Epidermal melanocyte (primary cell): ENCODE data around the gene CDHR1.

Experiments used
- DNase-seq: peaks from one replicate; pipeline ENCODE4 v3.0.0; 2011; ENCODE audit warnings: low spot score; ENCODE audit not compliant: insufficient read length

CDHR1 gene

DNA sequence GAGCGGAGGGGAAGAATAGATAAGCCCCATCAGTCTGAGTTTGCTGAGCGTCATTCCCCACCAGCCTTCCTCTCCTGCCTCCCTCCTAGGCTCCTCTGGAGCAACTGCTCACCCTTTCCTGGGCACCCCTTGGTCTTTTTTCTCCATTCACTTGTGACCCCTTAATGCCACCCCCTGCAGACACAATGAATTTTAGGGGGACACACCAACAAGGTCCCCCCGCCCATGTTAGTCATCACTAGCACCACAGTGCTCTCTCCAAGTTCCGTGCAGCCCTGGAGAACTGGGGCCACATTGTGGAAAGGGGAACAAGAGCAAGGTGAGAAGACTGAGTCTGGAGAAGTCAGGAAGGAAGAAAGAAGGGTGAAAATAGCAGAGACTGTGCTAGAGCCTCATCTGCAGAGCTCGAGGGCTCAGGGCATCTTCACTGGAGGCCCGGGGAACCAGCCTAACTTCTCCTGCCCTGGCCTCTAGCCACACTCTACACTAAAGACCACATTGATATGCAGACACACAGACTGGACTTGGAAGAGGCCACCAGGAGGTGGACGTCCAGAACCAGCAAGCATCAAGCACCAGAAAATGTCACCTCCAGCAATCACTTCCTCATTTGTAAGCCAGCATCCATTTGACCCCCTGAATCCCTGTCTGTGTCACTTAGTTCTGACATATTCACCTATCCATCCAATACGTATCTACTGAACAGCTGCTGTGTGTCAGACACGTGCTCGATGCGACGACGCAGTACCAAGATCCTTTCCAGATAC is 68.0 kb downstream of the CDHR1 start:
- no peak for DNase-seq

DNA sequence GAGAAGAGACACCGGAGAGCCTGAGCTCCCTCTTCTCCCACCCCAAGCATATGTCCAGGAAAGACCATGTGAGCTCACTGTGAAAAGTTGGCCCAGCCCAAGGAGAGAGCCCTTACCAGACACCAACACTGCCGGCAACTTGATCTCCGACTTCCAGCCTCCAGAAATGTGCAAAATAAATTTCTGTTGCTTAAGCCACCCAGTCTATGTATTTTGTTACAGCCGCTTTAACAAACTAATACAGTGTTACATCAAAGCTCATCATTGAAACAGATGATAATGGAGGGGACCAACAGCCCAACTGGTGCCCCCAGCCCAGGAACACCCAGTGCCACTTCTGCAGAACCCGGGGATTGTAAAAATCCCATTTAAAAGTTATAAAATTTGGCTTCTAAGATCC is 69.4 kb downstream of the CDHR1 start:
- DNase-seq, result no peak

- peak; percentile 41 for DNase-seq
Observed at GRCh38 chr10:84264611-84265141, 70.3 kb downstream of the CDHR1 start.

DNA sequence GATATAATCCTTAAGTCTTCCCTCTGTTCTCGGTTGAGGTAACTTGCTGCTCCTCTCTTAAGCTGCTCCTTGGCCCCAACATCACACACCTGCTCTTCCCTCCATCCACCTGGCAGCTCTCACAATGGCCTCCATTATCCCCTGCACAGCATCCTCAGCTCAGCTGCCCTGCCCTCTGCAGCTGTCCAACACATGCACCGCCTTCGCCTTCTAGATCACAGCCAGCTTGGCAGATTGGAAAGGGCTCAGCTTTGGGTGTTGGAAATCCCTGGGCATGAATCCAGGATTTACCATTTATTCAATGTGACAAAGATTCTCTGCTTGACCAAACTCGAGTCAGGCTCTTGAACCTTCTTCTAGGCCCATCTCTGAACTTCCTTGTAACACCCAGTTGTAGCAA is 71.1 kb downstream of the CDHR1 start:
- no peak for DNase-seq

- no peak for DNase-seq
Observed at GRCh38 chr10:84267503-84268126, 73.3 kb downstream of the CDHR1 start.

GRCh38 chr10:84269162-84269561 is 74.8 kb downstream of the CDHR1 start:
- DNase-seq, result no peak
